CD4-positive, alpha-beta memory T cell (primary cell): Measurements from ENCODE around the gene WDR88. TPM values are rescaled to one million over a fixed set of nuclear protein-coding genes. Genes with fewer than 3 reads are reported as not detected.
"Not testable (repeated sequence)": the region's sequence is repeated elsewhere in the genome, so short reads cannot be mapped to it uniquely, and the experiment has no call there.

Source experiments
- CTCF ChIA-PET: fragments of 350-600 bp; sonication (Branson Sonifier 250); formaldehyde crosslinking; loops from one replicate; lab custom pipeline; 2021; ENCODE audit warnings: inconsistent platforms; ENCODE audit not compliant: partially characterized antibody; lab: Charles Lee
- POLR2A ChIA-PET: fragments of 350-600 bp; sonication (Branson Sonifier 250); formaldehyde crosslinking; loops from one replicate; lab custom pipeline; 2021; ENCODE audit not compliant: partially characterized antibody; lab: Charles Lee
- DNase-seq, 5 donors: peaks; one replicate each; pipeline versions ENCODE4 v3.0.0 to v3.0.0-alpha.2; 2020 to 2022; ENCODE audit warnings: mixed read lengths in 1 of 5
- H3K27ac ChIP-seq: one replicate; pipeline ENCODE4 v1.7.0; 2013; ENCODE audit warnings: low read depth, low read length
- H3K27me3 ChIP-seq: 2 replicates; pipeline ENCODE4 v1.7.0; 2013; ENCODE audit warnings: mild to moderate bottlenecking, low read length, moderate library complexity; ENCODE audit not compliant: insufficient read depth
- H3K36me3 ChIP-seq: 2 replicates; pipeline ENCODE4 v1.7.0; 2013; ENCODE audit warnings: mild to moderate bottlenecking, low read length, moderate library complexity; ENCODE audit not compliant: insufficient read depth
- H3K4me1 ChIP-seq: 2 replicates; pipeline ENCODE4 v1.7.0; 2013; ENCODE audit warnings: mild to moderate bottlenecking, low read length, moderate library complexity; ENCODE audit not compliant: insufficient read depth
- H3K4me3 ChIP-seq, 2 donors: one replicate each; pipeline ENCODE4 v1.7.0; 2013; ENCODE audit warnings: low read length in 2 of 2, mild to moderate bottlenecking in 1 of 2
- H3K9me3 ChIP-seq, 2 donors: one replicate each; pipeline ENCODE4 v1.7.0; 2013; ENCODE audit warnings: low read length in 2 of 2, control low read depth in 1 of 2; ENCODE audit not compliant: control insufficient read depth in 1 of 2
- H3K27ac Mint-ChIP-seq, 7 donors: one replicate each; pipeline ENCODE4 v1.8.0; 2020 to 2021; ENCODE audit warnings: mixed read lengths in 7 of 7, mild to moderate bottlenecking in 6 of 7, inconsistent platforms in 3 of 7, moderate library complexity in 3 of 7
- H3K27me3 Mint-ChIP-seq, 2 donors: one replicate each; pipeline ENCODE4 v1.8.0; 2020 to 2021; ENCODE audit warnings: mixed read lengths in 2 of 2
- H3K36me3 Mint-ChIP-seq, 2 donors: one replicate each; pipeline ENCODE4 v1.8.0; 2020 to 2021; ENCODE audit warnings: mixed read lengths in 2 of 2, inconsistent platforms in 1 of 2, mild to moderate bottlenecking in 1 of 2
- H3K4me1 Mint-ChIP-seq, 4 donors: one replicate each; pipeline ENCODE4 v1.8.0; 2020 to 2021; ENCODE audit warnings: mixed read lengths in 4 of 4, mild to moderate bottlenecking in 1 of 4
- H3K4me3 Mint-ChIP-seq, 8 donors: one replicate each; pipeline ENCODE4 v1.8.0; 2020 to 2021; ENCODE audit warnings: mixed read lengths in 8 of 8, mild to moderate bottlenecking in 7 of 8, moderate library complexity in 6 of 8, inconsistent platforms in 3 of 8
- H3K9me3 Mint-ChIP-seq, 8 donors: one replicate each; pipeline ENCODE4 v1.8.0; 2020 to 2021; ENCODE audit warnings: mixed read lengths in 8 of 8, mild to moderate bottlenecking in 5 of 8, inconsistent platforms in 3 of 8, moderate library complexity in 1 of 8
- intact Hi-C: fragments of 100-400 bp; cut with micrococcal nuclease; formaldehyde crosslinking; loops from one replicate; pipeline ENCODE4 v1.15.1; 2023
- polyA plus RNA-seq, 2 donors: library from polyadenylated mRNA; unstranded; fragments of 300-500 nt; fragmentation: Illumina TruSeq; gene quantifications; one replicate each; pipeline ENCODE4 v1.2.3, GENCODE V29; 2021
- total RNA-seq, 2 experiments: library from RNA; stranded (reverse); gene quantifications; one replicate each; pipeline ENCODE4 v1.2.3, GENCODE V29; 2021

Gene WDR88
- total and polyA plus RNA-seq, 4 experiments from 2014 or later: 0.11 to 0.58 (median 0.43) TPM

DNA sequence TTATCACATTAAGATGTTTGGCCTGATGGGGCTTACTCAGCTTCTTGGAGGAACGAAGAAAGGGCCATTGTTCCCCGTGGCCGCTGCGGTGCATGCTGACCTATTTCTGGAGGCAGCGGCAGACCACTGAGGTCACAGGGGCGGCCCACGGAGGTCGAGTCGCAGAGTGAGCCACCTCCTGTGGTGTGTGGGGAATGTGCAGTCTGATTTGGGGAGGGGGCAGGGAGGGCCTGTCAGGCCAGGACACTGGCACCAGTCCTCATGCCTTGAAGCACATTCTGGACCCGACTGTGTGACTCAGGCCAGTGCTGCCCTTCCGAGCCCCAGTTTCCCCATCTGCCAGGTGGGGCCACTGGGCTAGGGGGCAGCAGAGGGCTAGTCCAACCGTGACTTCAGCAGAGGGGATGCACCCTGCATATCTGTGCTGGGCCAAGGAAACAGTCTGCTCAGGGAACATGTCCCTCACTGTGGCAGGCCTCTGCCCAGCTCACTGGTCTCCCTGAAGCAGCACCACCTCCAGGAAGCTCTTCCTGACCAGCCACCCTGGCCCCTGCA, 87.4 kb downstream of the WDR88 start:
- Mint-ChIP-seq H3K9me3 (no peaks in the 10 kb centered on the region), H3K4me1 (peaks cover 0 to 1% (median 0%) of the 10 kb centered on the region in 4 donors), H3K27me3 (peaks cover 17 to 20% of the 10 kb centered on the region in 2 donors), H3K4me3 (no peak overlapping the region), H3K36me3 (no peaks in the 10 kb centered on the region), H3K27ac (no peak overlapping the region)
- POLR2A ChIA-PET: no interaction called here
- no peaks in the 10 kb centered on the region for H3K9me3 ChIP-seq
- intact Hi-C loops: no loop called here
- H3K27me3 ChIP-seq: peaks cover 6% of the 10 kb centered on the region
- no peaks in the 10 kb centered on the region for H3K36me3 ChIP-seq
- DNase-seq: no peak
- H3K4me1 ChIP-seq: no peaks in the 10 kb centered on the region
- no peak overlapping the region for H3K4me3 ChIP-seq
- H3K27ac ChIP-seq: no peak overlapping the region
- CTCF ChIA-PET: no interaction called here

DNA sequence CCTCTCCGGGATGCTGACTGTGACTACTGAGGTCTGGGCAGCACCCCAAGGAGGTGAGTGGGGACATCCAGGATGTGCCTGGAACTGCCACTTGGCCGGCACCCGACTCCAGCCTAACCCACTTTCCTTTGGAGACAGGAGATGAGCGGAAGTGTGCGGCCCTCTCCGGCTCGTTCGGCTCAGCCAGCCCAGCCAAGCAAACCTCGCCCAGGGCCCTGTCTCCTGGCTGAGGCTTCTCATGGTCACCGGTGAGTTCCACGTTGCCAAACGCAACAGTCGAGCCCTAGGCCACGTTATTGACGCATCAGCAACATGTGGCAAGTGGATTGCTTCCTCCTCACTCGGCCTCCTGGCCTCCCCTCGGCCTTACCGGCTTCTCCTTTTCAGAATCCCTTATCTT, 88.2 kb downstream of the WDR88 start:
- no peak for DNase-seq
- H3K4me3 ChIP-seq: no peak overlapping the region
- Mint-ChIP-seq H3K27me3 (peaks cover 21 to 24% of the 10 kb centered on the region in 2 donors), H3K4me3 (no peak overlapping the region), H3K4me1 (peaks cover 0 to 4% (median 1%) of the 10 kb centered on the region in 4 donors), H3K27ac (peak overlapping the region in 1 of 7 donors; percentile 39), H3K9me3 (no peaks in the 10 kb centered on the region), H3K36me3 (no peaks in the 10 kb centered on the region)
- H3K36me3 ChIP-seq: no peaks in the 10 kb centered on the region
- H3K27me3 ChIP-seq: peaks cover 13% of the 10 kb centered on the region
- POLR2A ChIA-PET: no interaction called here
- H3K27ac ChIP-seq: no peak overlapping the region
- intact Hi-C loops: no loop called here
- H3K4me1 ChIP-seq: no peaks in the 10 kb centered on the region
- CTCF ChIA-PET: no interaction called here
- no peaks in the 10 kb centered on the region for H3K9me3 ChIP-seq

DNA sequence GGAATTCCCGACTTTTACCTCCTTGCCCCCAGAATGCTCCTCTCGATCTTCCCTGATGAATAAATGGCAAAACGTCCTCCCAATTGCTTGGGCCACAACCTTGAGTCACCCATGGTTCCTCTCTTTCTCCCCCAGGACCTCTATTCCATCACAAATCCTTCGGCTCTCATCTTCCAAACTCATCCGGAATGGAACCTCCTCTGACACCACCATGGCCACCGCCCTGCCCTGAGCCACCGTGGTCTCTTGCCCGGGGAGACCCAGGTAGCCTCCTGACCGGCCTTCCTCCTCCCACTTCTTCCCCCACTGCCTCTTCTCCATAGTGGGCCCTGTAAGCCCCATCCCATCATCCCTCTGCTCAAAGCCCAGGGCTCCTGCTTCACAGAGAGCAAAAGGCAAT, 88.8 kb downstream of the WDR88 start:
- no peak overlapping the region for H3K27ac Mint-ChIP-seq

DNA sequence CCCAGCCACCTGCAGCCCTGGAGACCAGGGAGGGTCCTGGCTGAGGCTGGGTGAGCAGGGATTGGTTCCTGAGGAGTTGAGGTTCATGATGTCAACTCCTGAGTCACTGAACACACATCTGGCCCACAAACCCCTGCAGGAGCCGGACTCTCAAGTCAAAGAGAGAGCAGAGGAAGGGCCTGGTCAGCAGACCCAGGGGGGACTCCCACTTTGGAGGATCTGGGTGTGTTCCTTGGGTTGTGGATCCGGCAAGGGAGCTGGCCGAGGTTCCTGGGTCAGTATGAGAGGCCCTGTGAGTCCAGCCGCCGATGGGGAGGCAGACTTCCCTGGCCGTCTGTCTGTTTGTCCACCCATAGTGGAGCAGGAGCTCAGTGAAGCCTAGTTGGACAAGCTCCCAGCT, 89.7 kb downstream of the WDR88 start:
- no peaks in the 10 kb centered on the region for H3K36me3 ChIP-seq
- peaks cover 28 to 31% of the 10 kb centered on the region in 2 donors for H3K27me3 Mint-ChIP-seq
- H3K27ac ChIP-seq: no peak overlapping the region
- no peak overlapping the region for H3K4me3 Mint-ChIP-seq
- H3K36me3 Mint-ChIP-seq: peaks cover 0 to 4% of the 10 kb centered on the region in 2 donors
- ChIA-PET CTCF (interaction anchor here (0.9 kb wide), 1 partner anchor 14 kb away, joined by 4 read pairs; no protein-coding TSS in a partner anchor), POLR2A (no interaction called here)
- intact Hi-C loops: no loop called here
- H3K4me1 ChIP-seq: peaks cover 9% of the 10 kb centered on the region
- no peak overlapping the region for H3K27ac Mint-ChIP-seq
- no peaks in the 10 kb centered on the region for H3K9me3 ChIP-seq
- peaks cover 4 to 13% (median 7%) of the 10 kb centered on the region in 4 donors for H3K4me1 Mint-ChIP-seq
- H3K9me3 Mint-ChIP-seq: peaks cover 0 to 6% (median 2%) of the 10 kb centered on the region in 8 donors
- DNase-seq: no peak
- no peak overlapping the region for H3K4me3 ChIP-seq
- peaks cover 21% of the 10 kb centered on the region for H3K27me3 ChIP-seq

More for the DNA sequence above, 88.8 kb downstream of the WDR88 start:
- Mint-ChIP-seq H3K4me1 (peaks cover 0 to 5% (median 2%) of the 10 kb centered on the region in 4 donors), H3K27me3 (peaks cover 21 to 24% of the 10 kb centered on the region in 2 donors), H3K36me3 (no peaks in the 10 kb centered on the region), H3K4me3 (no peak overlapping the region), H3K9me3 (no peaks in the 10 kb centered on the region)
- peaks cover under 1% of the 10 kb centered on the region for H3K4me1 ChIP-seq
- DNase-seq: no peak
- no peaks in the 10 kb centered on the region for H3K9me3 ChIP-seq
- CTCF ChIA-PET: no interaction called here
- peaks cover 17% of the 10 kb centered on the region for H3K27me3 ChIP-seq
- H3K36me3 ChIP-seq: no peaks in the 10 kb centered on the region
- no peak overlapping the region for H3K27ac ChIP-seq
- H3K4me3 ChIP-seq: no peak overlapping the region
- intact Hi-C loops: no loop called here
- POLR2A ChIA-PET: no interaction called here

DNA sequence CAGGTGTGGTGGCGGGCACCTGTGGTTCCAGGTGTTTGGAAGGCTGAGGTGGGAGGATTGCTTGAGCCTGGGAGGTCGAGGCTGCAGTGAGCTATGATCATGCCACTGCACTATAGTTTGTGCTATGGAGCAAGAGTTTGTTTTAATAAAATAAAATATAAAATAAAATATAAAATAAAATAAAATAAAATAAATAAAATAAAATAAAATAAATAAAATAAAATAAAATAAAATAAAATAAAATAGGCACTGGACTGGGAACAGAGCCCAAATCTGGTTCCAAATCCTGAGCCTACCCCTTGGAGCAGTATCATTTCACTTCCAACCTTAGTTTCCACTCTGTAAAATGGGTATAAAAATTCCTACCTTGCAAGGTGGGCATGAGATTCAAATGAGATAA, 90.3 kb downstream of the WDR88 start:
- H3K27ac Mint-ChIP-seq, H3K27ac ChIP-seq, H3K4me3 ChIP-seq, H3K4me1 ChIP-seq, H3K9me3 Mint-ChIP-seq, DNase-seq, H3K36me3 ChIP-seq, H3K36me3 Mint-ChIP-seq, POLR2A ChIA-PET, H3K9me3 ChIP-seq, intact Hi-C loops, H3K4me3 Mint-ChIP-seq: not testable (repeated sequence)
- peaks cover 4 to 13% (median 7%) of the 10 kb centered on the region in 4 donors for H3K4me1 Mint-ChIP-seq
- H3K27me3 ChIP-seq: peaks cover 22% of the 10 kb centered on the region
- H3K27me3 Mint-ChIP-seq: peaks cover 29 to 34% of the 10 kb centered on the region in 2 donors
- CTCF ChIA-PET: interaction anchor here (0.9 kb wide), 1 partner anchor 13 kb away, joined by 4 read pairs; no protein-coding TSS in a partner anchor

DNA sequence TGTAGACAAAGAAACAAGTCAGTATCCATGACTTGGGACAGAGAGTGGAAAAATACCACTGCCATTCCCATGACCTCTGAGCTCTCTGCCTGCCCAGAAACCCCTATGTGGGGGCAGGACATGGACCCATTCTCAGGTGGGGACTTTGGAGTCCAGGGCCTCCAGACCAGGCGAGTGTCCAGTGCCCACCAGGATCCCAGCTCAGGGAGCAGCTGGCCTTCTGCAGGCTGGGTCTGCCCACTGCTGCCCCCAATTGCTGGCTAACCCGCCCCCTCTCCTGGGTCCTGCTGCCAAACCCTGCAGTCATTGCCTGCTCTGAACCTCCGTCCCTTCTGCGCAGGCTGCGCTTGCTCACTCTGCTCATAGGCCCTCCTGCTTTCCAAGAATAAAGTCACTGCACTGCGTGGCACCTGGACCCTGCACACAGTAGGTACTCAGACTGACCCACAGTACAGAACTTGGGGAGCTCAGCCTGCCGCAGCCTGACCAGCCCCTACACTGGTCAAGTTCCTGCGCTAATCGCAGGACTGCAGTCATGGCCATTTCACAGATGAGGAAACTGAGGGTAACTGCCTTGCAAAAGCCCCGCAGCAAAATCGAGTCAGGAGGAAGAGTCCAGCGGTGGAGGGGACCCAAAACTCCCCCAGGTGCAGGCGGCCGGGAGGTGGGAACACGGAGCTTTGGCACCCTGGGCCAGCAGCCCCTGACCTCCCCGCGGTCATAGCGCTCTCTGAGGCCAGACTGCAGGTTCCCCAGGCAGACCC, 93.0 kb downstream of the WDR88 start:
- H3K4me1 Mint-ChIP-seq: peaks cover 4 to 13% (median 7%) of the 10 kb centered on the region in 4 donors
- CTCF ChIA-PET: interaction anchor here (1.0 to 1.3 kb wide), 2 partner anchors 10 to 40 kb away, joined by 3 to 5 read pairs; no protein-coding TSS in a partner anchor
- H3K4me3 ChIP-seq: no peak overlapping the region
- no peaks in the 10 kb centered on the region for H3K9me3 ChIP-seq
- H3K4me3 Mint-ChIP-seq: peak overlapping the region in 5 of 8 donors; percentile 1 to 57 (median 49)
- no peak overlapping the region for H3K27ac ChIP-seq
- POLR2A ChIA-PET: no interaction called here
- H3K27ac Mint-ChIP-seq: peak overlapping the region in 1 of 7 donors; percentile 21
- H3K27me3 Mint-ChIP-seq: peaks cover 46 to 51% of the 10 kb centered on the region in 2 donors
- no peak for DNase-seq
- intact Hi-C loops: no loop called here
- peaks cover 0 to 11% of the 10 kb centered on the region in 2 donors for H3K36me3 Mint-ChIP-seq
- peaks cover 9% of the 10 kb centered on the region for H3K4me1 ChIP-seq
- peaks cover 0 to 31% (median 23%) of the 10 kb centered on the region in 8 donors for H3K9me3 Mint-ChIP-seq
- H3K27me3 ChIP-seq: peaks cover 29% of the 10 kb centered on the region
- no peaks in the 10 kb centered on the region for H3K36me3 ChIP-seq
